AG08396 (cell line): ENCODE measurements around the gene B3GLCT.
A peak's percentile ranks its signal among the peaks of the same experiment; 100 is the strongest.
"Not testable (repeated sequence)": the region's sequence is repeated elsewhere in the genome, so short reads cannot be mapped to it uniquely, and the experiment has no call there.

Experiments
- DNase-seq: peaks from one replicate; pipeline ENCODE4 v3.0.0; 2012; ENCODE audit warnings: low spot score, mixed read lengths

Gene B3GLCT

GRCh38 chr13:31184451-31184850 lies 15.3 kb upstream of the B3GLCT start:
- DNase-seq = no peak

GRCh38 chr13:31184981-31185645 lies 14.7 kb upstream of the B3GLCT start:
- no peak for DNase-seq

GRCh38 chr13:31191748-31192147 lies 8.0 kb upstream of the B3GLCT start:
- DNase-seq = no peak

GRCh38 chr13:31192306-31192705 lies 7.5 kb upstream of the B3GLCT start:
- no peak for DNase-seq

GRCh38 chr13:31195616-31196015 lies 4.2 kb upstream of the B3GLCT start:
- DNase-seq = no peak

- no peak for DNase-seq
Observed at GRCh38 chr13:31196992-31197391, 2.8 kb upstream of the B3GLCT start.

GRCh38 chr13:31198519-31198918 lies 1.3 kb upstream of the B3GLCT start:
- no peak for DNase-seq

- no peak for DNase-seq
Observed at GRCh38 chr13:31199527-31199848, 287 bp upstream of the B3GLCT start.

- no peak for DNase-seq
Observed at GRCh38 chr13:31200637-31200971, 829 bp downstream of the B3GLCT start.

- DNase-seq = peak; percentile 52
Observed at GRCh38 chr13:31201341-31202031, 1.7 kb downstream of the B3GLCT start.

GRCh38 chr13:31204592-31204991 lies 4.8 kb downstream of the B3GLCT start:
- DNase-seq = peak; percentile 64

- DNase-seq = peak; percentile 45
Observed at GRCh38 chr13:31207661-31208552, 8.1 kb downstream of the B3GLCT start.

GRCh38 chr13:31208559-31209122 lies 8.9 kb downstream of the B3GLCT start:
- no peak for DNase-seq

GRCh38 chr13:31209172-31209840 lies 9.5 kb downstream of the B3GLCT start:
- DNase-seq = peak; percentile 52

GRCh38 chr13:31209841-31210210 lies 10.1 kb downstream of the B3GLCT start:
- no peak for DNase-seq

GRCh38 chr13:31213651-31214289 lies 14.0 kb downstream of the B3GLCT start:
- no peak for DNase-seq

- no peak for DNase-seq
Observed at GRCh38 chr13:31214435-31214834, 14.7 kb downstream of the B3GLCT start.

GRCh38 chr13:31216916-31217315 lies 17.1 kb downstream of the B3GLCT start:
- DNase-seq = not testable (repeated sequence)

GRCh38 chr13:31219909-31220598 lies 20.3 kb downstream of the B3GLCT start:
- DNase-seq = no peak

- no peak for DNase-seq
Observed at GRCh38 chr13:31221057-31221456, 21.3 kb downstream of the B3GLCT start.

- DNase-seq = no peak
Observed at GRCh38 chr13:31223215-31223614, 23.4 kb downstream of the B3GLCT start.
